ENCODE measurements around the gene RALGPS2.

RALGPS2 gene

GRCh38 chr1:178927003-178927402, 202.0 kb downstream of the RALGPS2 start:
- no peaks in the 10 kb centered on the region for H3K9me3 ChIP-seq (ENCODE audit: control insufficient read depth, insufficient read depth, low read depth, low read length)
- no peak overlapping the region for H3K4me3 ChIP-seq (ENCODE audit: low read depth, low read length)
- no peak overlapping the region for H3K27ac ChIP-seq (ENCODE audit: extremely low read depth, low read depth, low read length)
- TF ChIP-seq SCRT2 (tag by site-specific recombination; IDR thresholded peaks at IDR 0.05): no peak
- TF ChIP-seq ZNF394 (tag by site-specific recombination; IDR thresholded peaks at IDR 0.05; ENCODE audit: borderline replicate concordance): no peak
- TF ChIP-seq ZNF23 (tag by site-specific recombination; IDR thresholded peaks at IDR 0.05; ENCODE audit: borderline replicate concordance): no peak
- TF ChIP-seq ZNF514 (tag by site-specific recombination; IDR thresholded peaks at IDR 0.05): no peak
- TF ChIP-seq, protein P1, sequence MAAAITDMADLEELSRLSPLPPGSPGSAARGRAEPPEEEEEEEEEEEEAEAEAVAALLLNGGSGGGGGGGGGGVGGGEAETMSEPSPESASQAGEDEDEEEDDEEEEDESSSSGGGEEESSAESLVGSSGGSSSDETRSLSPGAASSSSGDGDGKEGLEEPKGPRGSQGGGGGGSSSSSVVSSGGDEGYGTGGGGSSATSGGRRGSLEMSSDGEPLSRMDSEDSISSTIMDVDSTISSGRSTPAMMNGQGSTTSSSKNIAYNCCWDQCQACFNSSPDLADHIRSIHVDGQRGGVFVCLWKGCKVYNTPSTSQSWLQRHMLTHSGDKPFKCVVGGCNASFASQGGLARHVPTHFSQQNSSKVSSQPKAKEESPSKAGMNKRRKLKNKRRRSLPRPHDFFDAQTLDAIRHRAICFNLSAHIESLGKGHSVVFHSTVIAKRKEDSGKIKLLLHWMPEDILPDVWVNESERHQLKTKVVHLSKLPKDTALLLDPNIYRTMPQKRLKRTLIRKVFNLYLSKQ (tag by site-specific recombination; IDR thresholded peaks at IDR 0.05; ENCODE audit: borderline replicate concordance): no peak
- TF ChIP-seq ZNF658 (tag by site-specific recombination; IDR thresholded peaks at IDR 0.05): no peak
- no peak for TF ChIP-seq PRDM2 (tag by site-specific recombination; IDR thresholded peaks at IDR 0.05; ENCODE audit: borderline replicate concordance)
- TF ChIP-seq ZNF184 (tag by site-specific recombination; IDR thresholded peaks at IDR 0.05): no peak
- TF ChIP-seq, protein P2, sequence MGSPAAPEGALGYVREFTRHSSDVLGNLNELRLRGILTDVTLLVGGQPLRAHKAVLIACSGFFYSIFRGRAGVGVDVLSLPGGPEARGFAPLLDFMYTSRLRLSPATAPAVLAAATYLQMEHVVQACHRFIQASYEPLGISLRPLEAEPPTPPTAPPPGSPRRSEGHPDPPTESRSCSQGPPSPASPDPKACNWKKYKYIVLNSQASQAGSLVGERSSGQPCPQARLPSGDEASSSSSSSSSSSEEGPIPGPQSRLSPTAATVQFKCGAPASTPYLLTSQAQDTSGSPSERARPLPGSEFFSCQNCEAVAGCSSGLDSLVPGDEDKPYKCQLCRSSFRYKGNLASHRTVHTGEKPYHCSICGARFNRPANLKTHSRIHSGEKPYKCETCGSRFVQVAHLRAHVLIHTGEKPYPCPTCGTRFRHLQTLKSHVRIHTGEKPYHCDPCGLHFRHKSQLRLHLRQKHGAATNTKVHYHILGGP (tag by site-specific recombination; IDR thresholded peaks at IDR 0.05): no peak
- TF ChIP-seq ZNF585B (tag by site-specific recombination; IDR thresholded peaks at IDR 0.05): no peak
- no peak for TF ChIP-seq ZNF239 (tag by site-specific recombination; IDR thresholded peaks at IDR 0.05)
- no peak for TF ChIP-seq ZNF513 (tag by site-specific recombination; IDR thresholded peaks at IDR 0.05)
- TF ChIP-seq REPIN1 (tag by site-specific recombination; IDR thresholded peaks at IDR 0.05; ENCODE audit: low read depth): no peak
- POLR2A ChIA-PET: interaction anchor here (0.6 kb wide), 1 partner anchor 13 kb away, joined by 4 read pairs; no protein-coding TSS in a partner anchor
- CTCF ChIA-PET: no interaction called here
- peaks cover 2% of the 10 kb centered on the region; the same call in 1 of the 2 replicates for H3K4me1 ChIP-seq (ENCODE audit: control insufficient read depth, insufficient read depth, low read length)
- H3K36me3 ChIP-seq (ENCODE audit: control insufficient read depth in 2 of 2, insufficient read depth in 1 of 2, low read length in 2 of 2): no peaks in the 10 kb centered on the region

- H3K4me1 ChIP-seq (ENCODE audit: control insufficient read depth, insufficient read depth, low read length): peaks cover 7% of the 10 kb centered on the region; the same call in 1 of the 2 replicates
- CTCF ChIA-PET: interaction anchor here (0.7 kb wide), 1 partner anchor 77 kb away, joined by 3 read pairs; no protein-coding TSS in a partner anchor
- POLR2A ChIA-PET: no interaction called here
- no peaks in the 10 kb centered on the region for H3K9me3 ChIP-seq (ENCODE audit: control insufficient read depth, insufficient read depth, low read depth, low read length)
- H3K4me3 ChIP-seq (ENCODE audit: low read depth, low read length): no peak overlapping the region
- H3K36me3 ChIP-seq (ENCODE audit: control insufficient read depth in 2 of 2, insufficient read depth in 1 of 2, low read length in 2 of 2): no peaks in the 10 kb centered on the region
- no peak overlapping the region for H3K27ac ChIP-seq (ENCODE audit: extremely low read depth, low read depth, low read length)
- TF ChIP-seq ZNF10 (tag by site-specific recombination; IDR thresholded peaks at IDR 0.05): no peak
- no peak for TF ChIP-seq ZNF23 (tag by site-specific recombination; IDR thresholded peaks at IDR 0.05; ENCODE audit: borderline replicate concordance)
- no peak for TF ChIP-seq KLF7 (tag by site-specific recombination; IDR thresholded peaks at IDR 0.05; ENCODE audit: borderline replicate concordance)
- TF ChIP-seq, protein P3, sequence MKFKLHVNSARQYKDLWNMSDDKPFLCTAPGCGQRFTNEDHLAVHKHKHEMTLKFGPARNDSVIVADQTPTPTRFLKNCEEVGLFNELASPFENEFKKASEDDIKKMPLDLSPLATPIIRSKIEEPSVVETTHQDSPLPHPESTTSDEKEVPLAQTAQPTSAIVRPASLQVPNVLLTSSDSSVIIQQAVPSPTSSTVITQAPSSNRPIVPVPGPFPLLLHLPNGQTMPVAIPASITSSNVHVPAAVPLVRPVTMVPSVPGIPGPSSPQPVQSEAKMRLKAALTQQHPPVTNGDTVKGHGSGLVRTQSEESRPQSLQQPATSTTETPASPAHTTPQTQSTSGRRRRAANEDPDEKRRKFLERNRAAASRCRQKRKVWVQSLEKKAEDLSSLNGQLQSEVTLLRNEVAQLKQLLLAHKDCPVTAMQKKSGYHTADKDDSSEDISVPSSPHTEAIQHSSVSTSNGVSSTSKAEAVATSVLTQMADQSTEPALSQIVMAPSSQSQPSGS (tag by site-specific recombination; IDR thresholded peaks at IDR 0.05; ENCODE audit: low read depth): no peak
- no peak for TF ChIP-seq ZBTB17 (tag by site-specific recombination; IDR thresholded peaks at IDR 0.05)
- no peak for TF ChIP-seq ZNF404 (tag by site-specific recombination; IDR thresholded peaks at IDR 0.05)
- no peak for TF ChIP-seq ZNF302 (tag by site-specific recombination; IDR thresholded peaks at IDR 0.05; ENCODE audit: low read depth)
- no peak for TF ChIP-seq ZNF449 (tag by site-specific recombination; IDR thresholded peaks at IDR 0.05)
These were observed 203.0 kb downstream of the RALGPS2 start for GRCh38 chr1:178928041-178928440.

Measured in HEK293 (cell line).